Right lobe of liver (tissue), 4 donors: ENCODE data around the gene NUDT4.

Experiments used
- POLR2A ChIP-seq: fragments of 450-650 bp; IDR thresholded peaks from one replicate; pipeline ENCODE4 v1.6.1; 2017; ENCODE audit warnings: antibody characterized with exemption, mild to moderate bottlenecking
- TF ChIP-seq, protein P1 (sequence below), 4 donors: fragments of 200-600 bp in 3 of 4; fragments of 450-650 bp in 1 of 4; IDR thresholded peaks; one replicate each; pipeline versions ENCODE4 v1.5.1 to v1.8.0; 2016 to 2022; ENCODE audit warnings: antibody characterized with exemption in 4 of 4, mild to moderate bottlenecking in 2 of 4
- donor health status: DM: no; HTN: no; CAD: no.
- donor health status: DM: no; HTN: no; CAD: no.
- donor health status: DM: no; HTN: yes; CAD: no.

DNA sequence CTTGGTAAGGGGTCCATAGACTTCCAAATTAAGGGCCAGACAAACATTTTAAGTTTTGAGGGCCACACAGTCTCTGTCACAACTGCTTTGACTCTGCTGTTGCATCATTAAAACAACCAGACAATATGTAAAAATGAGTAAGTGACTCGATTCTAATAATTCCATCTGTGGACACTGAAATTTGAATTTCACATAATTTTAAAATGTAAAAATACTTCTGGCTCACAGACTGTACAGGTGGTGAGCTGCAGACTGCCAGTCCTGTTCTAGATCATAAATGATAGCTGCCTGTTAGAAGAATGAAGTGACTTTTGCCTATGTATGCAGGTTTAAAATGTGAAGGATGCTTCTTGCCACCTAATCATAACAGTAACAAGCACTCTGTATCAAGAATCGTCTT lies 15.7 kb downstream of the NUDT4 start:
- TF ChIP-seq, protein P1, sequence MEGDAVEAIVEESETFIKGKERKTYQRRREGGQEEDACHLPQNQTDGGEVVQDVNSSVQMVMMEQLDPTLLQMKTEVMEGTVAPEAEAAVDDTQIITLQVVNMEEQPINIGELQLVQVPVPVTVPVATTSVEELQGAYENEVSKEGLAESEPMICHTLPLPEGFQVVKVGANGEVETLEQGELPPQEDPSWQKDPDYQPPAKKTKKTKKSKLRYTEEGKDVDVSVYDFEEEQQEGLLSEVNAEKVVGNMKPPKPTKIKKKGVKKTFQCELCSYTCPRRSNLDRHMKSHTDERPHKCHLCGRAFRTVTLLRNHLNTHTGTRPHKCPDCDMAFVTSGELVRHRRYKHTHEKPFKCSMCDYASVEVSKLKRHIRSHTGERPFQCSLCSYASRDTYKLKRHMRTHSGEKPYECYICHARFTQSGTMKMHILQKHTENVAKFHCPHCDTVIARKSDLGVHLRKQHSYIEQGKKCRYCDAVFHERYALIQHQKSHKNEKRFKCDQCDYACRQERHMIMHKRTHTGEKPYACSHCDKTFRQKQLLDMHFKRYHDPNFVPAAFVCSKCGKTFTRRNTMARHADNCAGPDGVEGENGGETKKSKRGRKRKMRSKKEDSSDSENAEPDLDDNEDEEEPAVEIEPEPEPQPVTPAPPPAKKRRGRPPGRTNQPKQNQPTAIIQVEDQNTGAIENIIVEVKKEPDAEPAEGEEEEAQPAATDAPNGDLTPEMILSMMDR (IDR thresholded peaks at IDR 0.05), result no peak
- TF ChIP-seq POLR2A, result no peak
